Activated naive CD4-positive, alpha-beta T cell treated with anti-CD3 and anti-CD28 coated beads, Interleukin-2, amount 10 ng/mL, durations not matched to agents 7 days and 5 days (primary cell): ENCODE results near the gene CD52.

Source experiments
- CTCF ChIA-PET: fragments of 350-600 bp; sonication (Branson Sonifier 250); formaldehyde crosslinking; loops from one replicate; lab custom pipeline; 2021; ENCODE audit warnings: antibody characterized with exemption; lab: Charles Lee
- DNase-seq: peaks from one replicate; pipeline ENCODE4 v3.0.0-alpha.2; 2020
- H3K27ac Mint-ChIP-seq: one replicate; pipeline ENCODE4 v1.8.0; 2021; ENCODE audit warnings: mild to moderate bottlenecking, moderate library complexity, mixed read lengths
- H3K27me3 Mint-ChIP-seq: one replicate; pipeline ENCODE4 v1.8.0; 2021; ENCODE audit warnings: mild to moderate bottlenecking, mixed read lengths
- H3K36me3 Mint-ChIP-seq: one replicate; pipeline ENCODE4 v1.8.0; 2021; ENCODE audit warnings: mixed read lengths
- H3K4me1 Mint-ChIP-seq: one replicate; pipeline ENCODE4 v1.8.0; 2021; ENCODE audit warnings: mixed read lengths
- H3K4me3 Mint-ChIP-seq: one replicate; pipeline ENCODE4 v1.8.0; 2021; ENCODE audit warnings: mild to moderate bottlenecking, moderate library complexity, mixed read lengths
- H3K9me3 Mint-ChIP-seq: one replicate; pipeline ENCODE4 v1.8.0; 2021; ENCODE audit warnings: mixed read lengths

CD52 gene

GRCh38 chr1:26353210-26353859 lies 35.6 kb downstream of the CD52 start:
- no peaks in the 10 kb centered on the region for H3K9me3 Mint-ChIP-seq
- H3K4me1 Mint-ChIP-seq: peaks cover 13% of the 10 kb centered on the region
- no peaks in the 10 kb centered on the region for H3K36me3 Mint-ChIP-seq
- CTCF ChIA-PET: no interaction called here
- no peak overlapping the region for H3K27ac Mint-ChIP-seq
- peaks cover 42% of the 10 kb centered on the region for H3K27me3 Mint-ChIP-seq
- no peak overlapping the region for H3K4me3 Mint-ChIP-seq
- no peak for DNase-seq

- H3K27me3 Mint-ChIP-seq: peaks cover 45% of the 10 kb centered on the region
- DNase-seq: no peak
- no peak within 1 kb of the TSS for H3K4me3 Mint-ChIP-seq
- no peaks in the 10 kb centered on the region for H3K36me3 Mint-ChIP-seq
- CTCF ChIA-PET: interaction anchor here (0.9 to 1.6 kb wide), 3 partner anchors 63 to 79 kb away, joined by 3 read pairs; no protein-coding TSS in a partner anchor
- H3K4me1 Mint-ChIP-seq: peaks cover 22% of the 10 kb centered on the region
- H3K27ac Mint-ChIP-seq: no peak within 1 kb of the TSS
- H3K9me3 Mint-ChIP-seq: no peaks in the 10 kb centered on the region
These were observed 36.4 kb downstream of the CD52 start, which contains the start of gene CRYBG2 for GRCh38 chr1:26353976-26354820. Gene CRYBG2 (minus strand): TSS chr1:26354130. CDS start chr1:26346657, 7,473 bp downstream.

GRCh38 chr1:26354972-26355371 lies 37.2 kb downstream of the CD52 start:
- Mint-ChIP-seq H3K4me3 (no peak overlapping the region), H3K27ac (no peak overlapping the region), H3K36me3 (no peaks in the 10 kb centered on the region), H3K4me1 (peaks cover 29% of the 10 kb centered on the region), H3K9me3 (no peaks in the 10 kb centered on the region), H3K27me3 (peaks cover 50% of the 10 kb centered on the region)
- DNase-seq: no peak
- CTCF ChIA-PET: interaction anchor here (0.9 to 1.6 kb wide), 4 partner anchors 62 to 185 kb away, joined by 3 to 4 read pairs (median 3); partner anchors contain the start of gene ZNF593

- DNase-seq: no peak
- CTCF ChIA-PET: interaction anchor here (0.7 to 1.6 kb wide), 3 partner anchors 37 to 186 kb away, joined by 3 to 4 read pairs (median 3); partner anchors contain the start of gene ZNF593
- Mint-ChIP-seq H3K9me3 (no peaks in the 10 kb centered on the region), H3K4me1 (peaks cover 40% of the 10 kb centered on the region), H3K27me3 (peaks cover 59% of the 10 kb centered on the region), H3K27ac (no peak overlapping the region), H3K4me3 (no peak overlapping the region), H3K36me3 (no peaks in the 10 kb centered on the region)
These were observed 38.3 kb downstream of the CD52 start for GRCh38 chr1:26356106-26356505.

GRCh38 chr1:26357121-26357602 lies 39.4 kb downstream of the CD52 start:
- no peaks in the 10 kb centered on the region for H3K36me3 Mint-ChIP-seq
- H3K9me3 Mint-ChIP-seq: no peaks in the 10 kb centered on the region
- peaks cover 66% of the 10 kb centered on the region for H3K27me3 Mint-ChIP-seq
- H3K27ac Mint-ChIP-seq: no peak overlapping the region
- no peak overlapping the region for H3K4me3 Mint-ChIP-seq
- CTCF ChIA-PET: interaction anchor here (1.3 to 2.1 kb wide), 3 partner anchors 10 to 72 kb away, joined by 3 to 13 read pairs (median 6); no protein-coding TSS in a partner anchor
- peaks cover 40% of the 10 kb centered on the region for H3K4me1 Mint-ChIP-seq
- DNase-seq: no peak

- H3K4me3 Mint-ChIP-seq: no peak overlapping the region
These were observed 40.9 kb downstream of the CD52 start for GRCh38 chr1:26358411-26359384.

GRCh38 chr1:26359981-26360806 lies 42.4 kb downstream of the CD52 start:
- CTCF ChIA-PET: interaction anchor here (0.6 to 7.9 kb wide), 4 partner anchors 40 to 85 kb away, joined by 3 to 59 read pairs (median 3); partner anchors contain the start of gene CD52
- peak; percentile 71 for DNase-seq
- no peaks in the 10 kb centered on the region for H3K9me3 Mint-ChIP-seq
- H3K4me3 Mint-ChIP-seq: peak overlapping the region; percentile 8
- peaks cover 72% of the 10 kb centered on the region for H3K27me3 Mint-ChIP-seq
- H3K36me3 Mint-ChIP-seq: no peaks in the 10 kb centered on the region
- peaks cover 63% of the 10 kb centered on the region for H3K4me1 Mint-ChIP-seq
- H3K27ac Mint-ChIP-seq: no peak overlapping the region

More at GRCh38 chr1:26358411-26359384, 40.9 kb downstream of the CD52 start:
- Mint-ChIP-seq H3K9me3 (no peaks in the 10 kb centered on the region), H3K27ac (peak overlapping the region; percentile 60), H3K4me1 (peaks cover 51% of the 10 kb centered on the region), H3K36me3 (no peaks in the 10 kb centered on the region), H3K27me3 (peaks cover 65% of the 10 kb centered on the region)
- CTCF ChIA-PET: interaction anchor here (0.6 to 7.9 kb wide), 11 partner anchors 11 to 462 kb away, joined by 3 to 59 read pairs (median 4); partner anchors contain the start of genes CD52 and DHDDS
- DNase-seq: peak; percentile 88

- Mint-ChIP-seq H3K9me3 (no peaks in the 10 kb centered on the region), H3K4me3 (peak overlapping the region; percentile 8), H3K4me1 (peaks cover 59% of the 10 kb centered on the region), H3K27me3 (peaks cover 68% of the 10 kb centered on the region), H3K36me3 (no peaks in the 10 kb centered on the region), H3K27ac (peak overlapping the region; percentile 43)
- CTCF ChIA-PET: interaction anchor here (1.0 to 7.9 kb wide), 8 partner anchors 17 to 126 kb away, joined by 3 to 59 read pairs (median 5); partner anchors contain the start of genes CD52 and CEP85
- DNase-seq: no peak
These were observed 43.2 kb downstream of the CD52 start for GRCh38 chr1:26360807-26361604.

- Mint-ChIP-seq H3K9me3 (no peaks in the 10 kb centered on the region), H3K4me3 (no peak overlapping the region), H3K36me3 (no peaks in the 10 kb centered on the region), H3K4me1 (peaks cover 59% of the 10 kb centered on the region), H3K27ac (peak overlapping the region; percentile 38), H3K27me3 (peaks cover 71% of the 10 kb centered on the region)
- CTCF ChIA-PET: interaction anchor here (0.9 to 7.9 kb wide), 11 partner anchors 12 to 127 kb away, joined by 3 to 59 read pairs (median 5); partner anchors contain the start of genes CD52 and CEP85
- no peak for DNase-seq
These were observed 43.9 kb downstream of the CD52 start for GRCh38 chr1:26361605-26362122.

GRCh38 chr1:26362331-26362730 lies 44.6 kb downstream of the CD52 start:
- Mint-ChIP-seq H3K27me3 (peaks cover 75% of the 10 kb centered on the region), H3K4me3 (no peak overlapping the region), H3K9me3 (no peaks in the 10 kb centered on the region), H3K4me1 (peaks cover 56% of the 10 kb centered on the region), H3K27ac (no peak overlapping the region), H3K36me3 (no peaks in the 10 kb centered on the region)
- no peak for DNase-seq
- CTCF ChIA-PET: interaction anchor here (0.6 to 7.9 kb wide), 14 partner anchors 11 to 128 kb away, joined by 3 to 59 read pairs (median 4); partner anchors contain the start of genes CD52 and CEP85
